Measurements from ENCODE around the gene LRRC36.

- no peak for TF ChIP-seq POLR2A (IDR thresholded peaks at IDR 0.05)
- no peak for TF ChIP-seq CTCF (IDR thresholded peaks at IDR 0.05)
Observed at GRCh38 chr16:67400901-67401300, 74.3 kb downstream of the LRRC36 start.
